D721Med (cell line): ENCODE results near the gene NUDT7.

Experiments
- DNase-seq: peaks from one replicate; pipeline ENCODE4 v3.0.0; 2011; ENCODE audit warnings: low spot score; ENCODE audit not compliant: insufficient read length
- FAIRE-seq: peaks from 2 replicates; lab custom pipeline; 2011; peaks lifted over from hg19 to GRCh38; lab: Jason Lieb, UNC
- CTCF ChIP-seq: IDR thresholded peaks from 2 replicates; pipeline ENCODE4 v1.5.1; 2012; ENCODE audit warnings: mild to moderate bottlenecking, control low read depth; ENCODE audit not compliant: insufficient read depth; ENCODE audit errors: missing control alignments

The NUDT7 gene

GRCh38 chr16:77784441-77785372, 62.4 kb downstream of the NUDT7 start:
- DNase-seq = no peak
- TF ChIP-seq CTCF = peak; percentile 25
- no peak for FAIRE-seq

DNA sequence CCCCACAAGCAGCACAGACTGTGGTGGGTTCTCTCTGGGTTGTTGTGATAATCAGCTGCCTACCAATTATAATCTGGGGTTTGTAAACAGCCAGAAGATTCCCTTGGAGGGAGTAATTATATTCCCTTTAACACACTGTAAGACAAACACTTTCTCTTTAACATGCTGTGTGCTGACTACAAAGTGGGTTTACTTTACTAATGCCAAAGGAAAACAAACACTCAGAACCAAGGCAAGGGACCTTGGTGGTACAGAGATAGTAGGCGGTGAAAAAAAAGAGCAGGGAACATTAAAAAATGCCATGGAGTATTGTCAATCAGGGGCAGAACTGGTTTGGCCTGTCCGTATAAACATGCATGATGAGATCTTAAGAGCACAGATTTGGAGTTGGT, 63.1 kb downstream of the NUDT7 start:
- no peak for FAIRE-seq
- DNase-seq = no peak
- TF ChIP-seq CTCF = no peak

- no peak for TF ChIP-seq CTCF
- FAIRE-seq = no peak
- no peak for DNase-seq
Observed at GRCh38 chr16:77786186-77786847, 64.0 kb downstream of the NUDT7 start.

GRCh38 chr16:77787452-77787851, 65.1 kb downstream of the NUDT7 start:
- FAIRE-seq = no peak
- no peak for TF ChIP-seq CTCF
- no peak for DNase-seq

GRCh38 chr16:77788181-77789084, 66.1 kb downstream of the NUDT7 start, which contains the start of gene VAT1L:
VAT1L (plus strand) TSS chr16:77788564; CDS start chr16:77788683, 119 bp downstream.
- DNase-seq (no peak), FAIRE-seq (no peak)
- no peak for TF ChIP-seq CTCF

GRCh38 chr16:77789085-77790008, 67.0 kb downstream of the NUDT7 start:
- no peak for FAIRE-seq
- no peak for DNase-seq

More at GRCh38 chr16:77789085-77790008, 67.0 kb downstream of the NUDT7 start:
- no peak for TF ChIP-seq CTCF
